ENCODE data around the gene DAB1. TPM values are rescaled to one million over a fixed set of nuclear protein-coding genes. Genes with fewer than 3 reads are reported as not detected.
A peak's percentile ranks its signal among the peaks of the same experiment; 100 is the strongest.

Gene DAB1
- total and polyA plus RNA-seq, 10 of the 15 experiments (the other 5 are each of a cell fraction or from before 2014, with no cell fraction given), result 0.02 to 0.10 (median 0.03) TPM; not detected in 5

DNA sequence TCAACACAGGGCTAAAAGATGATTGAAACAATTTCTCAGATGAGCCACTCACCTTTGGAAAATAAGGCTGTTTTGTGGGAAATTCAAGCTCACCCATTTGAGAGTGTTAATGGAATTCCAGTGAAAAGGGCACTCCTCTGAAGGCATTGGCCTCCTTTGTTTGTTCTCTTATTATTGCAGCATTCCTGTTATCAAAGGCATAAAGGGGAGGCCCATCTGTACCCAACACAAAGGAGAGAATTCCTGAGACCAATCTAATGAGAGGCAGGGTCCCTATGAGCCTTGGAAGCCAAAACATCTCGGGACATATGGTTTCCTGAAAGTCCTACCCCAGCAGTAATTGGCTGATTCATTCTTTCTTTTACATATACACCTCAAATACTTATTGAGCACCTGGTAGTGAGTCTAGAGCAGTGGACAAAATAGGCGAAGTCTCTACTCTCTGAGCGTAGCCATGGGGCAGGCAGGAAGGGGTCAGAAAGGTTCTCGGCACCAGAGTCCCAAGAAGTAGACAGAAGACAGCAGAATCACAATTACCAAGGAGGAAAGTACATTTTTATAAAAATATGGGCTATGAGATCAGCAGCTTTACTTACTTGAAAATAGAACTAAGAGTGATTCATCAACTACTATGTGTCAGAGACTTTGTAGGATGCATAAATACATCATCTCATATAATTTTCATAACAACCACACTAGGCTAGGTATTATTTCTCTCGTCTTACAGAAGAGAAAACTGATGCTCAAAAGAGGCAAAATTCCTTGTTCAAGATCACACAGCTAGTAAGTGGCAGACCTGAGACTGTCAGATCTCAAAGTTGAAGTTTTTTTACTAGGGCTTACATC lies 218.7 kb downstream of the DAB1 start:
- H3K4me1 ChIP-seq (ENCODE audit: control insufficient read depth, insufficient read depth, low read length), result no peaks in the 10 kb centered on the region
- H3K36me3 ChIP-seq (ENCODE audit: control insufficient read depth in 2 of 2, insufficient read depth in 2 of 2, low read length in 1 of 2), result no peaks in the 10 kb centered on the region
- DNase-seq (ENCODE audit: low read depth, low spot score) (no peak), FAIRE-seq (no peak), ATAC-seq (peak; percentile 61)
- H3K27ac ChIP-seq (ENCODE audit: control insufficient read depth, insufficient read depth), result no peak overlapping the region
- H3K27me3 ChIP-seq (replicated peaks in 1 of 2; ENCODE audit: control insufficient read depth in 2 of 2, insufficient read depth in 2 of 2, low read length in 1 of 2), result no peaks in the 10 kb centered on the region; a peak in 1 of 4 replicates
- no peak overlapping the region for H3K9ac ChIP-seq (ENCODE audit: control insufficient read depth, insufficient read depth, low read length)
- SMC1A ChIA-PET (ENCODE audit: uncharacterized antibody, unreplicated experiment), result interaction anchor here (0.6 to 0.8 kb wide), 2 partner anchors 31 to 1995 kb away, joined by 3 read pairs; no protein-coding TSS in a partner anchor
- H2AFZ ChIP-seq (ENCODE audit: control insufficient read depth, low read depth, low read length), result no peak overlapping the region
- RAD21 ChIA-PET (ENCODE audit: unreplicated experiment), result no interaction called here
- POLR2A ChIA-PET, result interaction anchor here (0.6 to 1.1 kb wide), 2 partner anchors 9 to 67 kb away, joined by 4 to 6 read pairs; no protein-coding TSS in a partner anchor
- no peaks in the 10 kb centered on the region for H3K79me2 ChIP-seq (ENCODE audit: control insufficient read depth, insufficient read depth, low read length)
- no peak overlapping the region for H3K4me2 ChIP-seq (ENCODE audit: control insufficient read depth, insufficient read depth)
- no peaks in the 10 kb centered on the region for H3K9me3 ChIP-seq (replicated peaks; ENCODE audit: control insufficient read depth, insufficient read depth, low read length)
- intact Hi-C loops (cut with micrococcal nuclease; ENCODE audit: unreplicated experiment) (no loop called here), in situ Hi-C loops (cut with MboI) (no loop called here)
- H3K4me3 ChIP-seq, result no peak overlapping the region
- WGBS (ENCODE audit: insufficient coverage, insufficient replicate concordance, low lambda C conversion rate, missing lambda C conversion rate), result 11% methylated on average over 5 of the region's 5 CpGs
- no peak for TF ChIP-seq MYB (IDR thresholded peaks at IDR 0.05; ENCODE audit: borderline replicate concordance, low read depth, low read length)
- TF ChIP-seq STAT3 (IDR thresholded peaks at IDR 0.05; ENCODE audit: low read depth, low read length), result no peak
- TF ChIP-seq FOS (IDR thresholded peaks at IDR 0.05; ENCODE audit: borderline replicate concordance, extremely low read depth, insufficient read length), result no peak
- TF ChIP-seq, protein P1, sequence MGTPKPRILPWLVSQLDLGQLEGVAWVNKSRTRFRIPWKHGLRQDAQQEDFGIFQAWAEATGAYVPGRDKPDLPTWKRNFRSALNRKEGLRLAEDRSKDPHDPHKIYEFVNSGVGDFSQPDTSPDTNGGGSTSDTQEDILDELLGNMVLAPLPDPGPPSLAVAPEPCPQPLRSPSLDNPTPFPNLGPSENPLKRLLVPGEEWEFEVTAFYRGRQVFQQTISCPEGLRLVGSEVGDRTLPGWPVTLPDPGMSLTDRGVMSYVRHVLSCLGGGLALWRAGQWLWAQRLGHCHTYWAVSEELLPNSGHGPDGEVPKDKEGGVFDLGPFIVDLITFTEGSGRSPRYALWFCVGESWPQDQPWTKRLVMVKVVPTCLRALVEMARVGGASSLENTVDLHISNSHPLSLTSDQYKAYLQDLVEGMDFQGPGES (IDR thresholded peaks at IDR 0.05), result no peak
- no TSS peak for BruUV-seq (replicated peaks)
- CTCF ChIA-PET, result interaction anchor here (0.9 kb wide), 1 partner anchor 12 kb away, joined by 3 read pairs; no protein-coding TSS in a partner anchor
- H4K20me1 ChIP-seq (ENCODE audit: control insufficient read depth, insufficient read depth), result no peaks in the 10 kb centered on the region
